ENCODE measurements around the gene NAA16. TPM values are rescaled to one million over a fixed set of nuclear protein-coding genes. Genes with fewer than 3 reads are reported as not detected.

The NAA16 gene
- polyA plus RNA-seq, 4 donors: 5.1 to 20.8 (median 6.4) TPM

DNA sequence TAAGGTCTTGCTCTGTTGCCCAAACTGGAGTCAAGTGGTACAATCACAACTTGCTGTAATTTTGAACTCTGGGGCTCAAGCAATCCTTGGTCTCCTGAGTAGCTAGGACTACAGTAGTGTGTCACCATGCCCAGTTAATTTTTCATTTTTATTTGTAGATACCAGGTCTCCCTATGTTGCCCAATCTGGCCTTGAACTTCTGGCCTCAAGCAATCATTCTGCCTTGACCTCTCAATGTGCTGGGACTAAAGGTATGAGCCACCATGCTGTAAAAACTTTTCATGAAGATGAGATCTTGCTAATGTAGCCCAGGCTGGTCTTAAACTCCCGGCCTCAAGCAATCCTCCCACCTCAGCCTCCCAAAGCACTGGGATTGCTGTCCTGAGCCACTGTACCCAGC lies 15.1 kb upstream of the NAA16 start:
- 93 to 100% (median 96%) methylated on average over 1 of the region's 1 CpG for WGBS, 3 donors
- Histone ChIP-seq H3K36me3 (ENCODE audit: control insufficient read depth in 3 of 3, insufficient read depth in 2 of 3, low read depth in 1 of 3, low read length in 3 of 3) (no peaks in the 10 kb centered on the region), H3K27me3 (ENCODE audit: control insufficient read depth in 3 of 3, insufficient read depth in 3 of 3, low read length in 3 of 3) (no peaks in the 10 kb centered on the region), H3K4me3 (ENCODE audit: low read depth in 1 of 3, low read length in 3 of 3) (no peak overlapping the region), H3K27ac (ENCODE audit: low read depth in 1 of 3, low read length in 2 of 3) (no peak overlapping the region), H3K4me1 (ENCODE audit: control insufficient read depth in 3 of 3, insufficient read depth in 2 of 3, low read depth in 1 of 3, low read length in 2 of 3) (no peaks in the 10 kb centered on the region), H3K9me3 (ENCODE audit: control insufficient read depth in 2 of 2, insufficient read depth in 1 of 2, low read depth in 1 of 2, low read length in 1 of 2) (peaks cover 2 to 8% of the 10 kb centered on the region in 2 donors)
- FAIRE-seq (no peak), DNase-seq (no peak)

- DNase-seq (no peak), FAIRE-seq (no peak)
- Histone ChIP-seq H3K36me3 (ENCODE audit: control insufficient read depth in 3 of 3, insufficient read depth in 2 of 3, low read depth in 1 of 3, low read length in 3 of 3) (no peaks in the 10 kb centered on the region), H3K4me1 (ENCODE audit: control insufficient read depth in 3 of 3, insufficient read depth in 2 of 3, low read depth in 1 of 3, low read length in 2 of 3) (no peaks in the 10 kb centered on the region), H3K27ac (ENCODE audit: low read depth in 1 of 3, low read length in 2 of 3) (no peak overlapping the region), H3K27me3 (ENCODE audit: control insufficient read depth in 3 of 3, insufficient read depth in 3 of 3, low read length in 3 of 3) (no peaks in the 10 kb centered on the region), H3K9me3 (ENCODE audit: control insufficient read depth in 2 of 2, insufficient read depth in 1 of 2, low read depth in 1 of 2, low read length in 1 of 2) (peaks cover 2 to 3% of the 10 kb centered on the region in 2 donors), H3K4me3 (ENCODE audit: low read depth in 1 of 3, low read length in 3 of 3) (no peak overlapping the region)
- 65 to 85% (median 72%) methylated on average over 3 of the region's 3 CpGs for WGBS, 3 donors
Observed at GRCh38 chr13:41296879-41297646, 14.0 kb upstream of the NAA16 start.

DNA sequence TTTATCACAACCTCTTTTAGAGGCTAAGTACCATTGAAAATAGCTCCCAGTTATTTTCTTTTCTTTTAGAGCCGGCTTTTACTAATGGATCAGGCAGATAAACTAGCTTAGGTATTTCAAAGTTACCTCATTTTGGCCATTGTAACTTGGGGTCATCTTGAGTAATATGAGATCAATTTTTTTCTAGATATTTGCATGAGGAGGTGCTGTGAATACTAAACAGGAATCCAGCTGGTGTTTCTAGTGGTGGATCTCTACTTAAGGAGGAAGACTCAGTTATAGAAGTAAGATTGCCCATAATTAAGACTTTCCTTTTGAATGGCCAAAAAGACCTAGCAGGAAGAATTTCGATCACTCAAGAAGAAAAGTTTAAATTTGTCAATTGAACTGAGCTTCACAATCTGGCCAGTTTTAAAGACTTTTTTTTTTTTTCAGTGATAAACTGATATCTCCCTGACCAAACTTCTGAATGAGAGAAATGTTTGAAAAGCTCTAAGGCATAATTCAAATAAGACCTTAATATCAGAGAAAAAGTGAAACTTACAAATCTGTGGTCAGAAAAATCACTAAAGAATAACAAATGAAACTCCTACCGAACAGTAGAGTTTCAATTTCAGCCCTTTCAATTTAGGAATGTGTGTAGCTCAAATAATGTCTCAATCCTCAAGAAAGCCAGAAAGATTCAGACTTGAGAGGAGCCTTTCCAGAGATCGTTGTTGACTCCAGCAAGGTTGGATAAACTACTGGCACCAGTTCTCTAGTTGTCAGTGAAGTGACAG lies 11.6 kb upstream of the NAA16 start:
- no peak for FAIRE-seq
- no peak for DNase-seq
- Histone ChIP-seq H3K4me3 (ENCODE audit: low read depth in 1 of 3, low read length in 3 of 3) (no peak overlapping the region), H3K27me3 (ENCODE audit: control insufficient read depth in 3 of 3, insufficient read depth in 3 of 3, low read length in 3 of 3) (no peaks in the 10 kb centered on the region), H3K27ac (ENCODE audit: low read depth in 1 of 3, low read length in 2 of 3) (no peak overlapping the region), H3K9me3 (ENCODE audit: control insufficient read depth in 2 of 2, insufficient read depth in 1 of 2, low read depth in 1 of 2, low read length in 1 of 2) (no peaks in the 10 kb centered on the region), H3K4me1 (ENCODE audit: control insufficient read depth in 3 of 3, insufficient read depth in 2 of 3, low read depth in 1 of 3, low read length in 2 of 3) (no peaks in the 10 kb centered on the region), H3K36me3 (ENCODE audit: control insufficient read depth in 3 of 3, insufficient read depth in 2 of 3, low read depth in 1 of 3, low read length in 3 of 3) (no peaks in the 10 kb centered on the region)
- 86 to 87% (median 86%) methylated on average over 4 of the region's 4 CpGs for WGBS, 3 donors

GRCh38 chr13:41302743-41303142 lies 8.3 kb upstream of the NAA16 start:
- no peaks in the 10 kb centered on the region for H3K27me3 ChIP-seq (ENCODE audit: control insufficient read depth in 3 of 3, insufficient read depth in 3 of 3, low read length in 3 of 3)
- WGBS, 3 donors: 93 to 97% (median 96%) methylated on average over 3 of the region's 3 CpGs
- H3K27ac ChIP-seq (ENCODE audit: low read depth in 1 of 3, low read length in 2 of 3): no peak overlapping the region
- H3K36me3 ChIP-seq (ENCODE audit: control insufficient read depth in 3 of 3, insufficient read depth in 2 of 3, low read depth in 1 of 3, low read length in 3 of 3): no peaks in the 10 kb centered on the region
- H3K9me3 ChIP-seq (ENCODE audit: control insufficient read depth in 2 of 2, insufficient read depth in 1 of 2, low read depth in 1 of 2, low read length in 1 of 2): no peaks in the 10 kb centered on the region
- FAIRE-seq (no peak), DNase-seq (no peak)
- no peak overlapping the region for H3K4me3 ChIP-seq (ENCODE audit: low read depth in 1 of 3, low read length in 3 of 3)
- no peaks in the 10 kb centered on the region for H3K4me1 ChIP-seq (ENCODE audit: control insufficient read depth in 3 of 3, insufficient read depth in 2 of 3, low read depth in 1 of 3, low read length in 2 of 3)

DNA sequence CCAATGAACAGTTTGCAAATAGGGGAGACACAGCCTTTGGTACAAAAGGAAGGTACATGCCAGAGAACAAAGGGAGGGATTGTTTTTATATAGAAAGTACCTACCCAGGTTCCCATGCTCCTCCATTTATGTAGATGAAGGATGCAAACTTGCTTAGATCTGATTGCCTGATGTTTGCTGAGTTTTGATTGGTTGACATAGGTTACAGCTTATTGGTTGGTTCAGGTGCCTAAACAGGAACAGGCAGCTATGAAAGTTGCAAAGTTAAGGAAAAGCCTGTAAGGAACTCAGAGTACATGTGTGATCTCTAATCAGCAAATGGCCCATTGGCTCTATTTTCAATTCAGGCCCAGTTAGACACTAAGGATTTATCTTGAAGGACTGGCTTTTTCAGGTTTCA lies 6.5 kb upstream of the NAA16 start:
- Histone ChIP-seq H3K4me3 (ENCODE audit: low read depth in 1 of 3, low read length in 3 of 3) (no peak overlapping the region), H3K36me3 (ENCODE audit: control insufficient read depth in 3 of 3, insufficient read depth in 2 of 3, low read depth in 1 of 3, low read length in 3 of 3) (no peaks in the 10 kb centered on the region), H3K9me3 (ENCODE audit: control insufficient read depth in 2 of 2, insufficient read depth in 1 of 2, low read depth in 1 of 2, low read length in 1 of 2) (no peaks in the 10 kb centered on the region), H3K27me3 (ENCODE audit: control insufficient read depth in 3 of 3, insufficient read depth in 3 of 3, low read length in 3 of 3) (no peaks in the 10 kb centered on the region), H3K27ac (ENCODE audit: low read depth in 1 of 3, low read length in 2 of 3) (no peak overlapping the region), H3K4me1 (ENCODE audit: control insufficient read depth in 3 of 3, insufficient read depth in 2 of 3, low read depth in 1 of 3, low read length in 2 of 3) (no peaks in the 10 kb centered on the region)
- FAIRE-seq (no peak), DNase-seq (no peak)

- Histone ChIP-seq H3K36me3 (ENCODE audit: control insufficient read depth in 3 of 3, insufficient read depth in 2 of 3, low read depth in 1 of 3, low read length in 3 of 3) (no peaks in the 10 kb centered on the region), H3K27ac (ENCODE audit: low read depth in 1 of 3, low read length in 2 of 3) (no peak overlapping the region), H3K9me3 (ENCODE audit: control insufficient read depth in 2 of 2, insufficient read depth in 1 of 2, low read depth in 1 of 2, low read length in 1 of 2) (no peaks in the 10 kb centered on the region), H3K4me1 (ENCODE audit: control insufficient read depth in 3 of 3, insufficient read depth in 2 of 3, low read depth in 1 of 3, low read length in 2 of 3) (no peaks in the 10 kb centered on the region), H3K27me3 (ENCODE audit: control insufficient read depth in 3 of 3, insufficient read depth in 3 of 3, low read length in 3 of 3) (no peaks in the 10 kb centered on the region), H3K4me3 (ENCODE audit: low read depth in 1 of 3, low read length in 3 of 3) (no peak overlapping the region)
- 84 to 88% (median 86%) methylated on average over 15 of the region's 15 CpGs for WGBS, 3 donors
- no peak for FAIRE-seq
- no peak for DNase-seq
Observed at GRCh38 chr13:41306271-41307145, 4.6 kb upstream of the NAA16 start.

DNA sequence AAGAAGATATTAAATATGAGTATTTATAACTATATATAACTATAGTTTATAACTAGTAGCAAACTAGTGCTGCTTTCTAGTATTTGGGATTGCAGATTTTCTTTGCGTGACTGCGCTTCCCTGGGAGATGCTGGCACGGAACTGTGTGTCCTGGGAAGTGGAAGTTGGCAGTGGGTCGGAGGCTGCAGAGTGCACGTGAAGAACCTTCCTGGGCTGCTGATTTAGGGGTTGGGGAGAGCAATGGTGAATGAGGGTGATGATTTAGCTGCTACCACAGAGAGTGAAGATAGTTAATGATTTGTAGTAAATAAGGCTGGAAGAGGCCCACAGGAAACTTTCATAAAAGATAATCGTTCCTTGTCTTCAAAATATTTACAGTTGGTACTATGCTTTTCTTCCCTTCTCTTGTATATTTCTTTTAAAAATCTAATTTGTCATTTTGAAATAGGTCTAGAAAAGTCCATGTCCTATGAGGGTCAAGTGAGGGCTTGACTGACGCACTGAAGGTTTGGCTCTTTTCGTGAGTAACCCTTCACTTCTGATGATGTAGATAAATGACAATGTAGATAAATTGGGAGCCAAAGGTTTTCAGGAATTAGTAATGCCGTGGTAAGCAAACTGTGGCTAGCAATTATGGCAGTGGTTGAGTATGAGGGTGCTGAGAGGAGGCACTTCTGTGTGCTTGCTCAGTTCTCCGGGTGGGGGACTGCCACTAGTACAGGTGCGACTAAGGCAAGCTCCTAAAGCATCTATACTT lies 3.0 kb upstream of the NAA16 start:
- WGBS, 3 donors: 82 to 85% (median 84%) methylated on average over 11 of the region's 11 CpGs
- H3K4me1 ChIP-seq (ENCODE audit: control insufficient read depth in 3 of 3, insufficient read depth in 2 of 3, low read depth in 1 of 3, low read length in 2 of 3): peaks cover 0 to 3% (median 0%) of the 10 kb centered on the region in 3 donors
- no peak overlapping the region for H3K27ac ChIP-seq (ENCODE audit: low read depth in 1 of 3, low read length in 2 of 3)
- no peaks in the 10 kb centered on the region for H3K36me3 ChIP-seq (ENCODE audit: control insufficient read depth in 3 of 3, insufficient read depth in 2 of 3, low read depth in 1 of 3, low read length in 3 of 3)
- no peak overlapping the region for H3K4me3 ChIP-seq (ENCODE audit: low read depth in 1 of 3, low read length in 3 of 3)
- FAIRE-seq (no peak), DNase-seq (no peak)
- H3K27me3 ChIP-seq (ENCODE audit: control insufficient read depth in 3 of 3, insufficient read depth in 3 of 3, low read length in 3 of 3): no peaks in the 10 kb centered on the region
- H3K9me3 ChIP-seq (ENCODE audit: control insufficient read depth in 2 of 2, insufficient read depth in 1 of 2, low read depth in 1 of 2, low read length in 1 of 2): no peaks in the 10 kb centered on the region

Measured in small intestine (tissue), 7 donors.